Endothelial cell of umbilical vein (primary cell): Measurements from ENCODE around the gene GSN. TPM values are rescaled to one million over a fixed set of nuclear protein-coding genes. Genes with fewer than 3 reads are reported as not detected.
A peak's percentile ranks its signal among the peaks of the same experiment; 100 is the strongest.

Source experiments
- BruUV-seq: library from RNA; stranded (reverse); fragments of 400-500 nt; replicated peaks from 2 replicates; lab custom pipeline; 2021; lab: Mats Ljungman, UMichigan
- CTCF ChIA-PET: fragments of 300-600, 350-600 bp; sonication (Branson Sonifier 250); formaldehyde crosslinking; loops from one replicate; lab custom pipeline; 2021; ENCODE audit warnings: antibody characterized with exemption, inconsistent platforms; lab: Charles Lee
- POLR2A ChIA-PET: fragments of 300-600, 350-600 bp; sonication (Branson Sonifier 250); formaldehyde crosslinking; loops from one replicate; lab custom pipeline; 2021; ENCODE audit warnings: antibody characterized with exemption, inconsistent platforms; lab: Charles Lee
- DNase-seq: peaks from one replicate; pipeline ENCODE4 v3.0.0-alpha.2; 2011; ENCODE audit warnings: low read depth, low spot score
- FAIRE-seq: peaks from 2 replicates; lab custom pipeline; 2011; peaks lifted over from hg19 to GRCh38; lab: Jason Lieb, UNC
- H2AFZ ChIP-seq: 2 replicates; pipeline ENCODE4 v1.6.0; 2012; ENCODE audit warnings: low read depth, low read length, control low read depth, inconsistent platforms
- H3K27ac ChIP-seq: 2 replicates; pipeline ENCODE4 v1.5.1; 2011; ENCODE audit warnings: low read depth, mild to moderate bottlenecking, control low read depth, low read length, moderate library complexity; ENCODE audit not compliant: insufficient read depth
- H3K27me3 ChIP-seq, 2 experiments: 2 replicates each; pipeline versions ENCODE4 v1.6.0 to v1.6.1; 2011; ENCODE audit warnings: low read length in 2 of 2, mixed read lengths in 1 of 2; ENCODE audit not compliant: control insufficient read depth in 2 of 2, insufficient read depth in 2 of 2
- H3K36me3 ChIP-seq, 2 experiments: 2 replicates in 1 of 2; 3 replicates in 1 of 2; pipeline ENCODE4 v1.5.1; 2011; ENCODE audit warnings: low read length in 2 of 2, mild to moderate bottlenecking in 1 of 2, moderate library complexity in 1 of 2; ENCODE audit not compliant: control insufficient read depth in 2 of 2, insufficient read depth in 2 of 2; ENCODE audit errors: extremely low read depth in 1 of 2
- H3K4me1 ChIP-seq: 3 replicates; pipeline ENCODE4 v1.5.1; 2011; ENCODE audit warnings: mild to moderate bottlenecking, low read length; ENCODE audit not compliant: control insufficient read depth, insufficient read depth; ENCODE audit errors: extremely low read depth
- H3K4me2 ChIP-seq: 2 replicates; pipeline ENCODE4 v1.6.1; 2011; ENCODE audit warnings: low read length, control low read depth, mixed read lengths; ENCODE audit not compliant: insufficient read depth
- H3K4me3 ChIP-seq, 3 experiments: fragments of 200-600 bp in 1 of 3; sonication (generic), shearing (Covaris generic) in 1 of 3; replicated peaks in 1 of 3; 2 replicates each; pipeline ENCODE4 v1.5.1; 2011 to 2016; ENCODE audit warnings: control low read depth in 3 of 3, low read length in 3 of 3, mild to moderate bottlenecking in 2 of 3, inconsistent platforms in 1 of 3, low read depth in 1 of 3, moderate library complexity in 1 of 3; ENCODE audit not compliant: insufficient read depth in 1 of 3
- H3K79me2 ChIP-seq: 2 replicates; pipeline ENCODE4 v1.6.0; 2012; ENCODE audit warnings: low read length, inconsistent platforms; ENCODE audit not compliant: control insufficient read depth, insufficient read depth
- H3K9ac ChIP-seq: replicated peaks from 2 replicates; pipeline ENCODE3; 2011; ENCODE audit warnings: low read length, control low read depth; ENCODE audit not compliant: insufficient read depth; ENCODE audit errors: extremely low read depth
- H3K9me1 ChIP-seq: replicated peaks from 3 replicates; pipeline ENCODE4 v1.6.0; 2011; ENCODE audit warnings: mild to moderate bottlenecking, low read length; ENCODE audit not compliant: control insufficient read depth, insufficient read depth; ENCODE audit errors: extremely low read depth
- H3K9me3 ChIP-seq: replicated peaks from 2 replicates; pipeline ENCODE4 v1.5.1; 2012; ENCODE audit warnings: low read length, inconsistent platforms; ENCODE audit not compliant: control insufficient read depth, insufficient read depth
- H4K20me1 ChIP-seq: replicated peaks from 2 replicates; pipeline ENCODE3; 2011; ENCODE audit warnings: mild to moderate bottlenecking, low read length; ENCODE audit not compliant: control insufficient read depth, insufficient read depth; ENCODE audit errors: extremely low read depth
- EZH2 ChIP-seq: IDR thresholded peaks from 2 replicates; pipeline ENCODE4 v1.6.1; 2012; ENCODE audit warnings: borderline replicate concordance, low read depth, mild to moderate bottlenecking, moderate library complexity, low read length, inconsistent platforms; ENCODE audit not compliant: severe bottlenecking
- FOS ChIP-seq: IDR thresholded peaks from 2 replicates; pipeline ENCODE4 v1.6.1; 2011; ENCODE audit warnings: mild to moderate bottlenecking, low read length, moderate library complexity, borderline replicate concordance; ENCODE audit not compliant: insufficient read depth
- GATA2 ChIP-seq: IDR thresholded peaks from 2 replicates; pipeline ENCODE4 v1.7.0; 2011; ENCODE audit warnings: low read depth, mild to moderate bottlenecking, moderate library complexity, mixed read lengths, low read length; ENCODE audit not compliant: insufficient read length, insufficient read depth
- JUN ChIP-seq: IDR thresholded peaks from 2 replicates; pipeline ENCODE4 v1.6.1; 2011; ENCODE audit warnings: borderline replicate concordance, low read depth; ENCODE audit not compliant: insufficient read length, insufficient read depth
- MYC ChIP-seq: IDR thresholded peaks from one replicate; pipeline ENCODE4 v1.6.1; 2011; ENCODE audit warnings: mild to moderate bottlenecking, low read depth, low read length
- POLR2A ChIP-seq: IDR thresholded peaks from 2 replicates; pipeline ENCODE4 v1.6.1; 2012; ENCODE audit warnings: low read depth, mild to moderate bottlenecking, control low read depth, low read length
- POLR2AphosphoS5 ChIP-seq: IDR thresholded peaks from 2 replicates; pipeline ENCODE4 v1.6.1; 2012; ENCODE audit warnings: low read depth, mild to moderate bottlenecking, control low read depth, low read length, moderate library complexity; ENCODE audit not compliant: insufficient read depth
- dilution Hi-C: fragments of 300-500 bp; cut with MboI; formaldehyde crosslinking; loops from one replicate; pipeline ENCODE4 v1.15.0; 2019; ENCODE audit warnings: low sequenced_read_pairs; ENCODE audit not compliant: extremely low pct_ligation_motif_present
- intact Hi-C: fragments of 100-400 bp; cut with micrococcal nuclease; formaldehyde crosslinking; loops from one replicate; pipeline ENCODE4 v1.10.0; 2022
- polyA plus RNA-seq, 4 experiments: library from polyadenylated mRNA; depleted of rRNA in 3 of 4; stranded (reverse) in 3 of 4; unstranded in 1 of 4; fragments of >200 nt; gene quantifications; 2 replicates each; pipeline versions ENCODE4 v1.2.1 to v1.2.3, GENCODE V29; 2011 to 2012; ENCODE audit warnings: missing spikeins in 1 of 4
- total RNA-seq: library from RNA; stranded (reverse); gene quantifications from 2 replicates; pipeline ENCODE4 v1.2.3, GENCODE V29; 2021
- TF ChIP-seq, protein P1 (sequence below): IDR thresholded peaks from 2 replicates; pipeline ENCODE4 v1.6.1; 2011; ENCODE audit not compliant: insufficient read depth, insufficient read length
- TF ChIP-seq, protein P2 (sequence below), 2 donors: IDR thresholded peaks; 1 replicate in 1 of 2; 2 replicates in 1 of 2; pipeline ENCODE4 v1.5.1; 2011; ENCODE audit warnings: low read length in 2 of 2, mild to moderate bottlenecking in 2 of 2, moderate library complexity in 2 of 2, control low read depth in 1 of 2, inconsistent platforms in 1 of 2, low read depth in 1 of 2; ENCODE audit not compliant: insufficient read depth in 1 of 2; ENCODE audit errors: extremely low read depth in 1 of 2

GSN gene
- total and polyA plus RNA-seq, 2 donors (not counting 3 experiments of a cell fraction or from before 2014, with no cell fraction given) = 130 to 232 TPM

DNA sequence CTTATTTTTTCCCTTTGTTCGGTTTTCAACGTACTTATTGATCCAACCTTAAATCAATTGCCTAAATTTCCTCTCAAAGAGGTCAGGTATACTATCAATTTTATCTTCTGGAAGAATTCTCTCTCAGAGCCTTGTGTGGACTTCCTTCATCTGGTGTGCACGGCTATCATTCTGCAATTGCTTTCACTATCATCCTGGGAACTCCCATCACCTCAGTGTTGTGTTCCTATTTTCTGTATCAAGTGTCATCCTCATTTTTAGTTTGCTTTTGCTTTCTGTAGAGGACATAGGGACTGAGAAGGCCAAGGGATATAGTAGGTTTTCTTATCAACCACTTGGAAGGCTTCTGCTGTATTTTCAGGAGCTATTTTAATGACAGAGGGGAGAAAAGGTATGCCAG is 90.8 kb downstream of the GSN start:
- Histone ChIP-seq H3K4me3 (peak overlapping the region in 1 of 3 experiments; percentile 6), H3K9me3 (no peaks in the 10 kb centered on the region), H3K9me1 (no peaks in the 10 kb centered on the region), H4K20me1 (no peaks in the 10 kb centered on the region), H3K9ac (peak overlapping the region; percentile 10), H3K4me2 (peak overlapping the region; percentile 63), H2AFZ (no peak overlapping the region), H3K27me3 (no peaks in the 10 kb centered on the region), H3K79me2 (peaks cover 59% of the 10 kb centered on the region), H3K27ac (peak overlapping the region; percentile 19), H3K36me3 (peaks cover 0 to 4% of the 10 kb centered on the region in 2 experiments), H3K4me1 (peaks cover 93% of the 10 kb centered on the region)
- intact Hi-C loops (no loop called here), dilution Hi-C loops (no loop called here)
- CTCF ChIA-PET = interaction anchor here (0.5 to 2.0 kb wide), 5 partner anchors 8 to 706 kb away, joined by 3 to 7 read pairs (median 4); no protein-coding TSS in a partner anchor
- POLR2A ChIA-PET = no interaction called here
- FAIRE-seq (no peak), DNase-seq (peak; percentile 31)
- TF ChIP-seq, protein P1, sequence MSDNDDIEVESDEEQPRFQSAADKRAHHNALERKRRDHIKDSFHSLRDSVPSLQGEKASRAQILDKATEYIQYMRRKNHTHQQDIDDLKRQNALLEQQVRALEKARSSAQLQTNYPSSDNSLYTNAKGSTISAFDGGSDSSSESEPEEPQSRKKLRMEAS = no peak
- TF ChIP-seq, protein P2, sequence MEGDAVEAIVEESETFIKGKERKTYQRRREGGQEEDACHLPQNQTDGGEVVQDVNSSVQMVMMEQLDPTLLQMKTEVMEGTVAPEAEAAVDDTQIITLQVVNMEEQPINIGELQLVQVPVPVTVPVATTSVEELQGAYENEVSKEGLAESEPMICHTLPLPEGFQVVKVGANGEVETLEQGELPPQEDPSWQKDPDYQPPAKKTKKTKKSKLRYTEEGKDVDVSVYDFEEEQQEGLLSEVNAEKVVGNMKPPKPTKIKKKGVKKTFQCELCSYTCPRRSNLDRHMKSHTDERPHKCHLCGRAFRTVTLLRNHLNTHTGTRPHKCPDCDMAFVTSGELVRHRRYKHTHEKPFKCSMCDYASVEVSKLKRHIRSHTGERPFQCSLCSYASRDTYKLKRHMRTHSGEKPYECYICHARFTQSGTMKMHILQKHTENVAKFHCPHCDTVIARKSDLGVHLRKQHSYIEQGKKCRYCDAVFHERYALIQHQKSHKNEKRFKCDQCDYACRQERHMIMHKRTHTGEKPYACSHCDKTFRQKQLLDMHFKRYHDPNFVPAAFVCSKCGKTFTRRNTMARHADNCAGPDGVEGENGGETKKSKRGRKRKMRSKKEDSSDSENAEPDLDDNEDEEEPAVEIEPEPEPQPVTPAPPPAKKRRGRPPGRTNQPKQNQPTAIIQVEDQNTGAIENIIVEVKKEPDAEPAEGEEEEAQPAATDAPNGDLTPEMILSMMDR (IDR thresholded peaks at IDR 0.05; ENCODE audit: extremely low read depth in 1 of 2, insufficient read depth in 1 of 2, low read depth in 1 of 2, low read length in 2 of 2) = no peak
- TF ChIP-seq FOS (no peak), GATA2 (no peak), POLR2AphosphoS5 (no peak), MYC (no peak), JUN (no peak), POLR2A (no peak), EZH2 (no peak)
- BruUV-seq = no TSS peak
